Neural crest cell (in vitro differentiated cells): Measurements from ENCODE around the gene UBE2E1. TPM values are rescaled to one million over a fixed set of nuclear protein-coding genes. Genes with fewer than 3 reads are reported as not detected.
"Not testable (repeated sequence)": the region's sequence is repeated elsewhere in the genome, so short reads cannot be mapped to it uniquely, and the experiment has no call there.

ENCODE experiments used
- DNase-seq: peaks from one replicate; pipeline ENCODE4 v3.0.0; 2021; ENCODE audit warnings: low read depth, mixed read lengths, low spot score
- H3K27ac Mint-ChIP-seq: one replicate; pipeline ENCODE4 v1.8.0; 2021; ENCODE audit warnings: mild to moderate bottlenecking, mixed read lengths; ENCODE audit not compliant: unreplicated experiment
- H3K27me3 Mint-ChIP-seq: 2 replicates; pipeline ENCODE4 v1.8.0; 2021; ENCODE audit warnings: low read depth, mild to moderate bottlenecking, mixed read lengths
- H3K36me3 Mint-ChIP-seq: 2 replicates; pipeline ENCODE4 v1.8.0; 2021; ENCODE audit warnings: low read depth, mild to moderate bottlenecking, mixed read lengths
- H3K4me1 Mint-ChIP-seq: 2 replicates; pipeline ENCODE4 v1.8.0; 2021; ENCODE audit warnings: mixed read lengths
- H3K4me3 Mint-ChIP-seq: one replicate; pipeline ENCODE4 v1.8.0; 2021; ENCODE audit warnings: mild to moderate bottlenecking, mixed read lengths
- H3K9me3 Mint-ChIP-seq: 2 replicates; pipeline ENCODE4 v1.8.0; 2021; ENCODE audit warnings: mixed read lengths
- total RNA-seq: library from RNA; stranded (reverse); gene quantifications from 2 replicates; pipeline ENCODE4 v1.2.1, GENCODE V29; 2021
- TF ChIP-seq, protein P1 (sequence below): fragments of 200-600 bp; sonication (generic); conservative IDR thresholded peaks from 2 replicates; pipeline ENCODE4 v1.5.0; 2021; ENCODE audit warnings: antibody characterized with exemption, mild to moderate bottlenecking

Gene UBE2E1
- total RNA-seq, 1 donor from 2014 or later: 86.2 TPM

DNA sequence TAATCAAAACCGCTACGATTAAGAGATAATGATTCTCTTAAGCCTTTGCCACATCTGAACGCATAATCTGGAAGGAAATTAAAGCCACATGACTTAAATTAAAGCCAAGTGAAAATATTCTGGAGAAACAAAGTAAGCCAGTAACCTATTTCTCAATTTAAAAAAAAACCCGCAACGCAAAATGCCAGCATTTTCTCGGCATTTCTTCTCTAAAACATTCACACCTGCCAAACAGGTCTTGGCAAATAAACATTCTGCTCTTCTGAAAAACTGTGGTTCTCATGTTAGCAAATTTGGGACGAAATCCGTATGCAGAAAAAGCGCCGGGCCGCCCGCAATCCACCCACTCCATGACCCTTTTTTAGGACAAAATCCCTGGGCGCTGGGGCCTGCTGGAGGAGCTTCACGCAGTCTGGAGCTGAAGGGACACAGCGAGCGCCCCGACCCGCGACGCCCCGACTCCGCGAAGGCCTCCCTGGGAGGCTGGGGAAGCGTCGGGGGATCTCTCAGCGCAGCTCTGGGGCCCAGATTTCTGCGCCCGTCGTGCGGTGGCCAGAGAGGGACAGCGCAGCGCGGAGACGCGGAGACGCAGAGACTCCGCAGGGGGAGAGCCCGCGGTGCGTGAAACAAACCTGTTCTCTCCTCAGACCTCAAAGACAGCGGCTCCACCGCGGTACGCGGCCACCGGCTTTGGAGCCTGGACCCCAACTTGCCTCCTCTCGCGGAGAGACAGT lies 110.6 kb downstream of the UBE2E1 start:
- DNase-seq: no peak
- Mint-ChIP-seq H3K9me3 (no peaks in the 10 kb centered on the region), H3K27ac (peak overlapping the region; percentile 99), H3K4me1 (peaks cover 63% of the 10 kb centered on the region), H3K4me3 (peak overlapping the region; percentile 100), H3K36me3 (peaks cover 44% of the 10 kb centered on the region), H3K27me3 (peaks cover 3% of the 10 kb centered on the region)
- TF ChIP-seq, protein P1, sequence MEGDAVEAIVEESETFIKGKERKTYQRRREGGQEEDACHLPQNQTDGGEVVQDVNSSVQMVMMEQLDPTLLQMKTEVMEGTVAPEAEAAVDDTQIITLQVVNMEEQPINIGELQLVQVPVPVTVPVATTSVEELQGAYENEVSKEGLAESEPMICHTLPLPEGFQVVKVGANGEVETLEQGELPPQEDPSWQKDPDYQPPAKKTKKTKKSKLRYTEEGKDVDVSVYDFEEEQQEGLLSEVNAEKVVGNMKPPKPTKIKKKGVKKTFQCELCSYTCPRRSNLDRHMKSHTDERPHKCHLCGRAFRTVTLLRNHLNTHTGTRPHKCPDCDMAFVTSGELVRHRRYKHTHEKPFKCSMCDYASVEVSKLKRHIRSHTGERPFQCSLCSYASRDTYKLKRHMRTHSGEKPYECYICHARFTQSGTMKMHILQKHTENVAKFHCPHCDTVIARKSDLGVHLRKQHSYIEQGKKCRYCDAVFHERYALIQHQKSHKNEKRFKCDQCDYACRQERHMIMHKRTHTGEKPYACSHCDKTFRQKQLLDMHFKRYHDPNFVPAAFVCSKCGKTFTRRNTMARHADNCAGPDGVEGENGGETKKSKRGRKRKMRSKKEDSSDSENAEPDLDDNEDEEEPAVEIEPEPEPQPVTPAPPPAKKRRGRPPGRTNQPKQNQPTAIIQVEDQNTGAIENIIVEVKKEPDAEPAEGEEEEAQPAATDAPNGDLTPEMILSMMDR: no peak

DNA sequence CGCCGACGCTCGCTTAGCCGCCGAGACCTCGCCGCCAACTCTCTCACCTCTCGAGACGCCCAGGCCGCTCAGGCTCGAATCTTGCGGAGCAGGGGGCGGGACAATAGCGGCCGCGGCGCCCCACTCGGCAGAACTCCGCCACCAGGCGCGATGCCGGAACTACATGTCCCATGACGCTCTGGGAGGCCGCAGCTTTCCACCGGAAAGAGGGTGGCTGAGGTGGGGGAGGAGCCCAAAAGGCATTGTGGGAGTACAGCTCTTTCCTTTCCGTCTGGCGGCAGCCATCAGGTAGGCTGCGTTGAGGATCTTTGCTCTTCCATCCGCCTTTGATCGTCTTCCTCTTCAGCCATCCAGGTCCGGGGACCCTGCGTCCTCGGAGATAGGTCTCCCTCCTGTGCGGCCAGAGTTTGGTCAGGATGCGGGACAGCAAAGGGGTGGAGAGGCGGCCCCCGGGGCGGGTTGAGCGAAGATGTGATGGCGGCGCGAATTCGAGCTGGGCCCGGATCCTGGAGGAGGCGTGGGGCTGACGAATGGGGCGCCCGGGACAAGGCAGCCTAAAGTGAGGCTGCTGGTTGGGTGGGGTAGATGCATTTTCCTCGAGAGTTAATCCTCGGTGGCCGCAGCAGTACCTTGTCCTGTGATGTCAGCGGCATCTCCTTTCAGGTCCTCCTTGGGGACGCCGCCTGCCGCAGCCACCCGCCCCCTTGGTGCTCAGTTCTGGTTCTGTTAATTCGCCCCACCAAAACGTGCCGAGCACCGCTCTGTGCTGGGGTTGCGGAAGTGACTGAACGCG lies 111.3 kb downstream of the UBE2E1 start, which contains the start of the genes NKIRAS1 and RPL15:
Gene NKIRAS1, minus strand, starts transcription at position 105 of the 793 bp plus-strand sequence. CDS start 6,086 bp downstream, outside the sequence.
Gene RPL15, plus strand, starts transcription at position 247 of the 793 bp plus-strand sequence. CDS start 728 bp downstream, outside the sequence.
- peak within 1 kb of the TSS; percentile 100 for H3K4me3 Mint-ChIP-seq
- H3K27me3 Mint-ChIP-seq: peaks cover 3% of the 10 kb centered on the region
- TF ChIP-seq, protein P1: peak; percentile 54
- peak; percentile 94 for DNase-seq
- peaks cover 44% of the 10 kb centered on the region for H3K36me3 Mint-ChIP-seq
- peak within 1 kb of the TSS; percentile 99 for H3K27ac Mint-ChIP-seq
- H3K9me3 Mint-ChIP-seq: no peaks in the 10 kb centered on the region
- peaks cover 63% of the 10 kb centered on the region for H3K4me1 Mint-ChIP-seq

DNA sequence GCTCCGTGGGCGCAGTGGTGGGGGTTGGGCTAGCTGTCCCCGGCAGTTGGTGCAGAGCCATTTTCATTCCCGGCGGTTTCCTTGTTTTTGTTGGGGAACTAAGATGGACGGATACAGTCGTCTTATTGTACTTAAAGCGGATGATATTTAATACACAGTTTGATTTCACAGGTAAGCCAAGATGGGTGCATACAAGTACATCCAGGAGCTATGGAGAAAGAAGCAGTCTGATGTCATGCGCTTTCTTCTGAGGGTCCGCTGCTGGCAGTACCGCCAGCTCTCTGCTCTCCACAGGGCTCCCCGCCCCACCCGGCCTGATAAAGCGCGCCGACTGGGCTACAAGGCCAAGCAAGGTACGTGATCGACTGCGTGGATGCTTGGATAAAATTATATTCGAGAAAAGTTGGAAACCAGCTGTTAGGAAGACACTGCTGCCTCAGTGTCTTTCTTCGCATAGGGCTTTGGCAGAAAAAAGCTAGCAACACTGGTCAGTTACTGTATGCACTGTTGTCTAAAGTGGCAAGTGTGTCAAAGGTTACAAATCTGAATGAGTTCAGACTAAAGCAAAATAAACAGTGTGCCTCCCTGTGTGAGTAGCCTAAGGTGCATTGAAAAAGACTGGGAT lies 112.0 kb downstream of the UBE2E1 start:
- H3K4me3 Mint-ChIP-seq: peak overlapping the region; percentile 100

DNA sequence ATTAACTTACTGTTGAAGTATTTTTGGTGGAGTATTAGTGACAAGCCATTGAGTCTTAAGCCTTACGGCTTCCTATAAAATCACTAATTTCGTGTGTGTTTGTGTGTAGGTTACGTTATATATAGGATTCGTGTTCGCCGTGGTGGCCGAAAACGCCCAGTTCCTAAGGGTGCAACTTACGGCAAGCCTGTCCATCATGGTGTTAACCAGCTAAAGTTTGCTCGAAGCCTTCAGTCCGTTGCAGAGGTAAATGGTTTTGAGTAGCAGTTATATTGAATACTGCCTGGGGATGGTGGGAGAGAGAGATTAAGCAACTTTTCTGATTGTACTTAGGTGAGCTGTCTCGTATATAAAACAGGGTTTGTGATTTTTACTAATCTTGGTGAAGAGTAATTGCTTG lies 112.6 kb downstream of the UBE2E1 start:
- Mint-ChIP-seq H3K36me3 (peaks cover 40% of the 10 kb centered on the region), H3K27ac (peak overlapping the region; percentile 99), H3K4me3 (peak overlapping the region; percentile 100), H3K4me1 (peaks cover 63% of the 10 kb centered on the region)
- not testable (repeated sequence) for H3K9me3 Mint-ChIP-seq, DNase-seq, H3K27me3 Mint-ChIP-seq

More for the DNA sequence above, 112.0 kb downstream of the UBE2E1 start:
- H3K27me3 Mint-ChIP-seq, DNase-seq, H3K9me3 Mint-ChIP-seq: not testable (repeated sequence)
- Mint-ChIP-seq H3K4me1 (peaks cover 63% of the 10 kb centered on the region), H3K27ac (peak overlapping the region; percentile 99), H3K36me3 (peaks cover 40% of the 10 kb centered on the region)

DNA sequence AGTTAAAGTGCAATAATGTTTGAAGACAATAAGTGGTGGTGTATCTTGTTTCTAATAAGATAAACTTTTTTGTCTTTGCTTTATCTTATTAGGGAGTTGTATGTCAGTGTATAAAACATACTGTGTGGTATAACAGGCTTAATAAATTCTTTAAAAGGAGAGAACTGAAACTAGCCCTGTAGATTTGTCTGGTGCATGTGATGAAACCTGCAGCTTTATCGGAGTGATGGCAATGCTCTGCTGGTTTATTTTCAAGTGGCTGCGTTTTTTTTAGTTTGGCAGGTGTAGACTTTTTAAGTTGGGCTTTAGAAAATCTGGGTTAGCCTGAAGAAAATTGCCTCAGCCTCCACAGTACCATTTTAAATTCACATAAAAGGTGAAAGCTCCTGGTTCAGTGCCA lies 113.9 kb downstream of the UBE2E1 start:
- Mint-ChIP-seq H3K9me3 (no peaks in the 10 kb centered on the region), H3K4me3 (peak overlapping the region; percentile 100), H3K4me1 (peaks cover 54% of the 10 kb centered on the region), H3K27ac (no peak overlapping the region), H3K36me3 (peaks cover 40% of the 10 kb centered on the region), H3K27me3 (peaks cover 3% of the 10 kb centered on the region)
- DNase-seq: no peak
- TF ChIP-seq, protein P1: no peak

DNA sequence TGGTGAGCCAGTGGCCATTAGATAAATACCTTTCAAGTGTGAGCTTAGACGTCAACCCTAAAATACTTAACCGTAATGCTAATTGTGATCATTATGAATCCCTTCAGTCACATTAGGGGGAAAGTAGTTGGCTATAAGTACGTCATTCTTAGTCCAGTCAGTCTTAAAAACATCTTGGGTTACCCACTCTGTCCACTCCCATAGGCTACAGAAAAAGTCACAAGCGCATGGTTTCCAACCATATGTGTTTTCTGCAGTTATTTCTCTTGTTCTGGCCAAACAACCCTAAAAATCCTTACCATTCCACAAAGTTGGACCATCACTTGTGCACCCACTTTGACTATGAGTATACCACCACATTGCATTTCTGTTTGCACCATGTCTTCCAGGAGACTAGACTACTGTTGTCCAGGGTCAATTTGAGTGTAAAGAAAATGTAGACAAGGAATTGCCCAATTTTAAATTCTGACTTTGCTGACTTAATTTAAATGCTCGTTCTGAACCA lies 114.4 kb downstream of the UBE2E1 start:
- Mint-ChIP-seq H3K4me3 (peak overlapping the region; percentile 100), H3K27ac (no peak overlapping the region), H3K9me3 (no peaks in the 10 kb centered on the region), H3K27me3 (peaks cover 3% of the 10 kb centered on the region), H3K36me3 (peaks cover 40% of the 10 kb centered on the region), H3K4me1 (peaks cover 49% of the 10 kb centered on the region)
- no peak for DNase-seq
- TF ChIP-seq, protein P1: no peak
